Glutamatergic neuron (in vitro differentiated cells): ENCODE data around the gene MRPL50. TPM values are rescaled to one million over a fixed set of nuclear protein-coding genes. Genes with fewer than 3 reads are reported as not detected.

Source experiments
- DNase-seq: peaks from one replicate; pipeline ENCODE4 v3.0.0; 2022
- H3K27ac Mint-ChIP-seq: one replicate; pipeline ENCODE4 v1.8.0; 2020; ENCODE audit warnings: mild to moderate bottlenecking, mixed read lengths, inconsistent platforms; ENCODE audit not compliant: unreplicated experiment
- H3K27me3 Mint-ChIP-seq: one replicate; pipeline ENCODE4 v1.8.0; 2020; ENCODE audit warnings: mild to moderate bottlenecking, moderate library complexity, mixed read lengths, inconsistent platforms; ENCODE audit not compliant: unreplicated experiment
- H3K36me3 Mint-ChIP-seq: one replicate; pipeline ENCODE4 v1.8.0; 2020; ENCODE audit warnings: mild to moderate bottlenecking, mixed read lengths, inconsistent platforms; ENCODE audit not compliant: unreplicated experiment
- H3K4me1 Mint-ChIP-seq: one replicate; pipeline ENCODE4 v1.8.0; 2020; ENCODE audit warnings: mild to moderate bottlenecking, low read depth, mixed read lengths, inconsistent platforms; ENCODE audit not compliant: unreplicated experiment
- H3K4me3 Mint-ChIP-seq: one replicate; pipeline ENCODE4 v1.8.0; 2020; ENCODE audit warnings: mild to moderate bottlenecking, mixed read lengths, inconsistent platforms; ENCODE audit not compliant: unreplicated experiment
- H3K9me3 Mint-ChIP-seq: one replicate; pipeline ENCODE4 v1.8.0; 2020; ENCODE audit warnings: mild to moderate bottlenecking, moderate library complexity, mixed read lengths, inconsistent platforms; ENCODE audit not compliant: unreplicated experiment
- total RNA-seq: library from RNA; stranded (reverse); fragmentation: NEBNext Ultra II Directional; extraction: Animal tissue kit (Norgen Biotek cat#: 25700); gene quantifications from one replicate; pipeline ENCODE4 v1.2.1, GENCODE V29; 2021; ENCODE audit not compliant: unreplicated experiment
- TF ChIP-seq, protein P1 (sequence below): fragments of 200-600 bp; sonication (generic); IDR thresholded peaks from one replicate; pipeline ENCODE4 v1.5.0; 2021; ENCODE audit not compliant: partially characterized antibody, unreplicated experiment

MRPL50 gene
- total RNA-seq, 1 donor from 2014 or later = 15.4 TPM

DNA sequence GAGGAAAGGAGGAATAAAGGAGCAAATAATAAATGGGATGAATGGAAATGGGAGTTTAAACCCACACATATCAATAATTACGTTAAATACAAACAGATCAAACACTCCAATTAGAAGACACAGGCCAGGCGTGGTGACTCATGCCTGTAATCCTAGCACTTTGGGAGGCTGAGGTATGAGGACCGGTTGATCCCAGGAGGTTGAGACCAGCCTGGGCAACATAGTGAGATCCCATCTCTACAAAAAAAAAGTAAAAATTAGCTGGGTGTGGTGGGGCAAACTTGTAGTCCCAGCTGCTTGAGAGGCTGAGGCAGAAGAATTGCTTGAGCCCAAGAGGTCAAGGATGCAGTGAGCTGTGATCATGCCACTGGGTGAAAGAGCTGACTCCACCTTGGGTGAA is 17.3 kb downstream of the MRPL50 start:
- no peak overlapping the region for H3K4me3 Mint-ChIP-seq
- no peaks in the 10 kb centered on the region for H3K4me1 Mint-ChIP-seq
- DNase-seq = no peak
- H3K36me3 Mint-ChIP-seq = peaks cover under 1% of the 10 kb centered on the region
- no peak overlapping the region for H3K27ac Mint-ChIP-seq
- TF ChIP-seq, protein P1, sequence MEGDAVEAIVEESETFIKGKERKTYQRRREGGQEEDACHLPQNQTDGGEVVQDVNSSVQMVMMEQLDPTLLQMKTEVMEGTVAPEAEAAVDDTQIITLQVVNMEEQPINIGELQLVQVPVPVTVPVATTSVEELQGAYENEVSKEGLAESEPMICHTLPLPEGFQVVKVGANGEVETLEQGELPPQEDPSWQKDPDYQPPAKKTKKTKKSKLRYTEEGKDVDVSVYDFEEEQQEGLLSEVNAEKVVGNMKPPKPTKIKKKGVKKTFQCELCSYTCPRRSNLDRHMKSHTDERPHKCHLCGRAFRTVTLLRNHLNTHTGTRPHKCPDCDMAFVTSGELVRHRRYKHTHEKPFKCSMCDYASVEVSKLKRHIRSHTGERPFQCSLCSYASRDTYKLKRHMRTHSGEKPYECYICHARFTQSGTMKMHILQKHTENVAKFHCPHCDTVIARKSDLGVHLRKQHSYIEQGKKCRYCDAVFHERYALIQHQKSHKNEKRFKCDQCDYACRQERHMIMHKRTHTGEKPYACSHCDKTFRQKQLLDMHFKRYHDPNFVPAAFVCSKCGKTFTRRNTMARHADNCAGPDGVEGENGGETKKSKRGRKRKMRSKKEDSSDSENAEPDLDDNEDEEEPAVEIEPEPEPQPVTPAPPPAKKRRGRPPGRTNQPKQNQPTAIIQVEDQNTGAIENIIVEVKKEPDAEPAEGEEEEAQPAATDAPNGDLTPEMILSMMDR = no peak
- H3K9me3 Mint-ChIP-seq = peaks cover 8% of the 10 kb centered on the region
- H3K27me3 Mint-ChIP-seq = no peaks in the 10 kb centered on the region

DNA sequence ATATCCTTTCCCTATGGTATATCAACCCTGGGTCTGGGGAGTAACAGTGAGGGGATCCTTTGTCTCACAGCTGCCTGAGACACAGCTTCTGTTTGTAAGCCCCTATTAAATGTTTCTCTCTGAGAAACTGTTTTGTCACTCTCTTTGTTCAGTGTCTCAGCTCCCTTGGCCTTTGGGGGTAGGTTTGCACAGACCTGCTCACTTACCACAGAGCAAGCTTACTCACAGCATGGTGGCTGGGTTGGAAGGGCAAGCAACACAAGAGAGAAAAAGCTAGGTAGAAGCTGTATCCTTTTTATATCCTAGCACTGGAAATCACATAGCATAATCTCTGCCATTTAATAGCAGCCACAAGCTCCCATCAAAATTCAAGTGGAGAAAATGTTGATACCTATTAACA is 18.1 kb downstream of the MRPL50 start:
- no peak overlapping the region for H3K27ac Mint-ChIP-seq
- H3K4me1 Mint-ChIP-seq = no peaks in the 10 kb centered on the region
- no peaks in the 10 kb centered on the region for H3K27me3 Mint-ChIP-seq
- TF ChIP-seq, protein P1 = no peak
- H3K9me3 Mint-ChIP-seq = peaks cover 8% of the 10 kb centered on the region
- H3K36me3 Mint-ChIP-seq = peaks cover 4% of the 10 kb centered on the region
- H3K4me3 Mint-ChIP-seq = no peak overlapping the region
- DNase-seq = no peak

DNA sequence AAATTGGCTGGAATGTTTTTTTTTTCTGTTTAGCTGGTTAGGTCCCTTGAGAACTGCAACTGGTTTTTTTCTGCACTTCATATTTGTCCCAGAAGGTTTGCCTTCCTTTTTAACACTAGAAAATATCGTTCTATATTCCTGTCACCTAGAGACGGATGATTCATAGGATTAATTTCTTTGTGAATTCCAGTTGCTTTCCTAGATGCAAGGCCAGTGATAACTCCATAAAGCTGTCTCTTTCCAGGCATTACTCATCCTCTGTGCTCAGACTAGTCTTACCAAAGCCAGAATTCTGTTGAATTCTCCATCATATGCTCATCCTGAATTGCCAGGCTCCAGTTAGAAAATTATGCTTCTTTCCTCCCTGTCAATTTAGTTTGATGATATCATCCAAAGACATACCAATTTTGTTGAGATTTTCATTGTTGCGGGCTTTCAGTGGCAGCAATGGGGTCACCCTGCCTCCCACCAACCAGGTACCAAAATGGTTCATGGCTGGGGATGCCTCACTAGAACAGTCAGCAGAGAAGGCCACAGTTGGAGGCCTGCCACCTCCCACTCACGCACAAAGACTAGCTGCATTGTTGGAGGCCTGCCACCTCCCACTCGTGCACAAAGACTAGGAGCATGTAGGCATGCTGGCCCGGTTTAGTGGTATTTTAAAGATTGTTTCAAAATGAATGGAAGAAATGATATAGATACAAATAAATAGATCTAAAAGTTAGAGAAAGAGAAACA is 22.1 kb downstream of the MRPL50 start:
- Mint-ChIP-seq H3K4me3 (no peak overlapping the region), H3K36me3 (peaks cover 4% of the 10 kb centered on the region), H3K27ac (no peak overlapping the region), H3K27me3 (no peaks in the 10 kb centered on the region), H3K9me3 (peaks cover 6% of the 10 kb centered on the region), H3K4me1 (no peaks in the 10 kb centered on the region)
- DNase-seq = no peak
- TF ChIP-seq, protein P1 = no peak

DNA sequence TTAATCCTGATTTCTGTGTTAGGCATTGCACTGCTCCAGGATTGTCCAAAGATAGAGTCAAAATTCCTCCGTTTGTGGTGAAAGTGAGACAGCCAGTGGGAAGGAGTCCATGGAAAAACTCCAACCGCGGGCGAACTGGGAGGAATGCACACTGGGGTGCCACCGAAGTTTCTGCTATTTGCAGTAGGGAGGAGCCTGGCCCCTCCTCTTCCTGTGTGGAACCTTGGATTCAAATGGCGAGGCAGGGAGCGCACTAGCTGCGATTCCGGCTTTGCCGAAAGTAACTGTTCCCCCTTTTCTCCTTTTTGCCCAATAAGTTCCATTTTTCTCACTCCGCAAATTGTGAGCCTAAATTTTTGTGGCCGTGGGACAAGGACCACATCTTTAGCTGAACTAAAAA is 22.9 kb downstream of the MRPL50 start:
- no peaks in the 10 kb centered on the region for H3K4me1 Mint-ChIP-seq
- peaks cover 6% of the 10 kb centered on the region for H3K9me3 Mint-ChIP-seq
- DNase-seq = no peak
- H3K27me3 Mint-ChIP-seq = no peaks in the 10 kb centered on the region
- H3K27ac Mint-ChIP-seq = no peak overlapping the region
- TF ChIP-seq, protein P1 = no peak
- H3K4me3 Mint-ChIP-seq = no peak overlapping the region
- H3K36me3 Mint-ChIP-seq = peaks cover 4% of the 10 kb centered on the region

DNA sequence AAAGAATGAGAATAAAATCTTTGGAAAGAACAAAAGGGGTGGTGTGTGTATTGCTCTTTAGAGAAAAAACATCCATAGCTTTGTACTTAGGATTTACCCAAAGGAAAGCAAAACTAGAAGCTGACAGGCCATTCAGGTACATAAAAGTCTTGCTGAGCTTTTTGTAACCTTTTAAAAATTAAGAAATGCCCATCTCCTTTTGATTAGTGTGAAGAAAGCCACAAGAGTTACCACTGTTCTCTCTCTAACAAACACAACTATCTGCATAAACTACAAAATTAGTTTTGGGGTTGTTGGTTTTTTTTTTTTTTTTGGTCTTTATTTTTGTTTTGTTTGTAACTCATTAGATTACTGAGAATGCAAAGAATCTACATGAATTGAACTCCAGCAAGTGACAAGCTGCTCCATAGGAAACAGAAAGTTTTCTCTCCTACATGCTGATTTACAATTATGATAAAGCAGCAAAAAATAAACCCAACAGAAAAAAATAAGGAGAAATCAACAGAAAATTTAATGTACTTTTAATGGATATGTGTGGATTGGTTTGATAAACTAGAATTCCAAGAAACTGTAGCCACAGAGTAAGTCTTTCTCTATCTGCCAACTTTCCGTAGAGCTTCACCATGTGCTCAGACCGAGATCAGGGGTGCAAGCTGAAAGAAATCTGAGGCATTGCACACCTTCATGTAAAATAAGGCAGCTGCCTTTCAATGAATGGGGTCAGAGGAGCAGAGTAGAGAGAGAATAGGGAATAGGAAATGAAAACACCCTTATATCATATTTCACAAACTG is 25.9 kb downstream of the MRPL50 start:
- H3K9me3 Mint-ChIP-seq = peaks cover under 1% of the 10 kb centered on the region
- TF ChIP-seq, protein P1 = no peak
- peaks cover 4% of the 10 kb centered on the region for H3K36me3 Mint-ChIP-seq
- DNase-seq = no peak
- no peak overlapping the region for H3K27ac Mint-ChIP-seq
- H3K4me1 Mint-ChIP-seq = no peaks in the 10 kb centered on the region
- no peak overlapping the region for H3K4me3 Mint-ChIP-seq
- no peaks in the 10 kb centered on the region for H3K27me3 Mint-ChIP-seq
